ENCODE data around the gene CBX1. TPM values are rescaled to one million over a fixed set of nuclear protein-coding genes. Genes with fewer than 3 reads are reported as not detected.

The CBX1 gene
- total RNA-seq, 2 donors from 2014 or later, result 18.3 to 22.1 TPM

- no peak for DNase-seq (ENCODE audit: low spot score)
- no peaks in the 10 kb centered on the region for H3K36me3 ChIP-seq
- H3K4me1 ChIP-seq, result peaks cover 0 to 38% of the 10 kb centered on the region in 2 donors
- H3K27me3 ChIP-seq, result no peaks in the 10 kb centered on the region
- no peak overlapping the region for H3K27ac ChIP-seq
- H3K9me3 ChIP-seq, result no peaks in the 10 kb centered on the region
- TF ChIP-seq CTCF (IDR thresholded peaks at IDR 0.05), result no peak
- no peak overlapping the region for H3K4me3 ChIP-seq
These were observed 72.5 kb downstream of the CBX1 start for GRCh38 chr17:48028736-48029135.

GRCh38 chr17:48027322-48027981 lies 73.8 kb downstream of the CBX1 start:
- no peak for DNase-seq (ENCODE audit: low spot score)
- H3K36me3 ChIP-seq, result no peaks in the 10 kb centered on the region
- H3K4me1 ChIP-seq, result peaks cover 0 to 48% of the 10 kb centered on the region in 2 donors
- no peak for TF ChIP-seq CTCF (IDR thresholded peaks at IDR 0.05)
- H3K27me3 ChIP-seq, result no peaks in the 10 kb centered on the region
- no peak overlapping the region for H3K27ac ChIP-seq
- no peak overlapping the region for H3K4me3 ChIP-seq
- H3K9me3 ChIP-seq, result no peaks in the 10 kb centered on the region

DNA sequence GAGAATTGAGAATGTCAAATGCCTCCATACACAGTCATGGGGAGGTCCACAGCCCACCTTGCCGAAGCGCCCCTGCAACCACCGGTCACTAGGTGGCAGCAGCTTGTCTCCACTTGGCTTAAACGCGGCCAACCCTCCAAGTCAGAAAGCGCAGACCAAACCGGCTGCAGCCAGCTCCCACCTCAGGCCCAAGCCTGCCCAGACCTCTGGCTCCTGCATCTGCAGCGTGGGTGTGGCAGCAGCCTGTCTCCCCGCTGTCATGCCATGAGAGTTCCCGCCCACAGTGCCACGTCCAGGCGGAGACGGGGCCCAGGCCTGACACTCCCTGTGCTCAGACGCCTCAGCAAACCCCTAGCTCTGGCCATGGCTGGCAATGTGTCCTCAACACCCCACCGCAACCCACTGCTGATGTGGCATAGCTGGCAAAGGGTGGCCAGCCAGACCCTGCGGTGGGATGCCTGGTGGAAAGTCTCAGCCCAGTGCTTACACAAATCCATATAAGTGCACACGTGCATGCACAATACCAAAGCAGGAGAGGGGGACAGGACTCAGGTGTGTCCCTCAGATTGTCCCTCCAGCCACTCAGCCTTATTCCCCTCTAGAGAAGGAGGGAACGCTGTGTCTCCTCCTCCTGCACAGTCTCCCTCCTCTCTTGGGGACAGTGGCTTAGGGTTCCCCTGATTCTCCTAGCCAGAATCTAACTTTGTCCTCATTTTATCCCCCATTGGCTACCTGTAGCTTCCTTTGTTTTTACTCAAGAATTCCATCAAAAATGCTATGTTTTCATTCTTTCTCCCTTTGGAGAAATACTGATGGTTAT lies 74.6 kb downstream of the CBX1 start:
- Histone ChIP-seq H3K36me3 (no peaks in the 10 kb centered on the region), H3K4me1 (peaks cover 0 to 48% of the 10 kb centered on the region in 2 donors), H3K27me3 (no peaks in the 10 kb centered on the region), H3K27ac (peak overlapping the region in 1 of 2 donors; percentile 12), H3K4me3 (no peak overlapping the region), H3K9me3 (no peaks in the 10 kb centered on the region)
- peak; percentile 94 to 95 for TF ChIP-seq CTCF (IDR thresholded peaks at IDR 0.05)
- DNase-seq (ENCODE audit: low spot score), result peak; percentile 86

DNA sequence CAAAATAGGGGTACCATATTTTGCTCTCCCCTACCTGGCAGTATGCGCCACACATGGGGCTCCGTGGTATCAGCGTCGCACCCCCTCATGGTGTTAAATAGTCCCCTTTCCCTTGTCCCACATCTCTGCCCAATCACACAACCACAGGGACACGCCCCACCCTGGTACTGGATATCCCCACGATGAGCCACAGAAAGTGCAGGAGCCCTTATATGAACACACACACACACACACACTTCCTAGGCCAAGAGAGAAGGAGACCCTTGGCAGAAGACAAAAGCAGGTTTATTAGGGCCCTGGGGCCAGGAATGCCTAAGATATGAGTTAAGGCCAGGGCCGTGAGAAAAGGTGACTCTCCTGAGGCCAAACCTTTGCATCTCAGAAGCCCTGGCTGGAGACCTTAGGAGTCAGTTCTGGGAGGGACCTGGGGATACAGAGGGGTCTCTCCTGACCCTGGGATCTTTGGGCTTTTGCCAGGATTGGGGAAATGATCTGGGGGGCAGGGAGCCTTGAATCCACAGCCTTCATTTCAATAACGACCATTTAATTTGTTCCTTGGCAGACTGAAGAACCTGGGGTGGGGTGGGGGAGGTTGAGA lies 75.3 kb downstream of the CBX1 start:
- Histone ChIP-seq H3K27ac (peak overlapping the region; percentile 71), H3K4me1 (peaks cover 0 to 48% of the 10 kb centered on the region in 2 donors)
- DNase-seq (ENCODE audit: low spot score), result no peak

More for the DNA sequence above, 75.3 kb downstream of the CBX1 start:
- Histone ChIP-seq H3K9me3 (no peaks in the 10 kb centered on the region), H3K36me3 (no peaks in the 10 kb centered on the region), H3K4me3 (peak overlapping the region in 1 of 2 donors; percentile 60), H3K27me3 (no peaks in the 10 kb centered on the region)
- TF ChIP-seq CTCF (IDR thresholded peaks at IDR 0.05), result no peak

Measured in right atrium auricular region (tissue), 2 donors.